Aorta (tissue), 5 donors: Measurements from ENCODE around the gene IGLL5. TPM values are rescaled to one million over a fixed set of nuclear protein-coding genes. Genes with fewer than 3 reads are reported as not detected.
A peak's percentile ranks its signal among the peaks of the same experiment; 100 is the strongest.

Experiments
- ATAC-seq: fragments of 200-7000 bp; cut with Tn5 transposase; one replicate; pipeline ENCODE4 v1.9.1; 2022; ENCODE audit warnings: moderate library complexity; ENCODE audit not compliant: low FRiP score
- DNase-seq, 2 donors: peaks; one replicate each; pipeline ENCODE4 v3.0.0-alpha.2; 2020
- H3K27ac ChIP-seq, 2 donors: one replicate each; pipeline ENCODE4 v1.5.1; 2013; ENCODE audit warnings: low read length in 2 of 2, mild to moderate bottlenecking in 2 of 2, moderate library complexity in 2 of 2, control low read depth in 1 of 2, inconsistent platforms in 1 of 2, low read depth in 1 of 2
- H3K27me3 ChIP-seq, 2 donors: one replicate each; pipeline ENCODE4 v1.6.1; 2013; ENCODE audit warnings: control low read depth in 1 of 2, low read length in 1 of 2, mild to moderate bottlenecking in 1 of 2, moderate library complexity in 1 of 2; ENCODE audit not compliant: insufficient read depth in 2 of 2, control insufficient read depth in 1 of 2
- H3K36me3 ChIP-seq, 2 donors: one replicate each; pipeline ENCODE4 v1.6.1; 2013; ENCODE audit warnings: control low read depth in 1 of 2, low read length in 1 of 2, mild to moderate bottlenecking in 1 of 2; ENCODE audit not compliant: insufficient read depth in 2 of 2, control insufficient read depth in 1 of 2
- H3K4me1 ChIP-seq, 2 donors: one replicate each; pipeline ENCODE4 v1.6.1; 2013; ENCODE audit warnings: low read length in 2 of 2, control low read depth in 1 of 2, mild to moderate bottlenecking in 1 of 2, moderate library complexity in 1 of 2; ENCODE audit not compliant: insufficient read depth in 2 of 2, control insufficient read depth in 1 of 2
- H3K4me3 ChIP-seq, 2 donors: one replicate each; pipeline ENCODE4 v1.5.1; 2013; ENCODE audit warnings: low read length in 2 of 2, control low read depth in 1 of 2, mild to moderate bottlenecking in 1 of 2
- H3K9me3 ChIP-seq: one replicate; pipeline ENCODE4 v1.6.1; 2013; ENCODE audit warnings: mild to moderate bottlenecking, low read length; ENCODE audit not compliant: control insufficient read depth
- WGBS, 2 donors: extraction: QIAGEN DNeasy Blood & Tissue Kit; methylation state at CpG; one replicate each; pipeline ENCODE4 v1.1.7; 2013; 5-methylcytosine and 5-hydroxymethylcytosine counted together
- intact Hi-C, 2 donors: fragments of 100-400 bp; cut with DNase I; formaldehyde crosslinking; loops; one replicate each; pipeline versions ENCODE4 v1.14.2 to v1.15.0; 2022
- polyA plus RNA-seq, 2 donors: library from polyadenylated mRNA; stranded (reverse); fragments of 200-250 nt; gene quantifications; one replicate each; pipeline ENCODE4 v1.2.3, GENCODE V29; 2013
- total RNA-seq, 2 donors: library from RNA; stranded (reverse); fragmentation: NEBNext Ultra II Directional; extraction: Animal tissue kit (Norgen Biotek cat#: 25700); gene quantifications; one replicate each; pipeline ENCODE4 v1.2.1, GENCODE V29; 2021
- donor health status: healthy with polysubstance abuse.
- donor health status: Bipolar disorder and iron deficiency.
- donor health status: DM: no; HTN: no; CAD: no.
- donor health status: DM: no; HTN: no; CAD: no.
- donor health status: DM: yes; HTN: yes; CAD: no.

IGLL5 gene
- total and polyA plus RNA-seq, 4 donors = 0.51 to 6.1 (median 2.0) TPM

GRCh38 chr22:22935546-22936157, 48.0 kb downstream of the IGLL5 start:
- no peaks in the 10 kb centered on the region for H3K36me3 ChIP-seq
- H3K9me3 ChIP-seq = no peaks in the 10 kb centered on the region
- H3K27me3 ChIP-seq = no peaks in the 10 kb centered on the region
- WGBS, 2 donors = 76 to 79% methylated on average over 4 of the region's 4 CpGs
- no peak overlapping the region for H3K4me3 ChIP-seq
- no peaks in the 10 kb centered on the region for H3K4me1 ChIP-seq
- H3K27ac ChIP-seq = no peak overlapping the region
- intact Hi-C loops = no loop called here
- ATAC-seq (no peak), DNase-seq (peak in 1 of 2 donors; percentile 41)

DNA sequence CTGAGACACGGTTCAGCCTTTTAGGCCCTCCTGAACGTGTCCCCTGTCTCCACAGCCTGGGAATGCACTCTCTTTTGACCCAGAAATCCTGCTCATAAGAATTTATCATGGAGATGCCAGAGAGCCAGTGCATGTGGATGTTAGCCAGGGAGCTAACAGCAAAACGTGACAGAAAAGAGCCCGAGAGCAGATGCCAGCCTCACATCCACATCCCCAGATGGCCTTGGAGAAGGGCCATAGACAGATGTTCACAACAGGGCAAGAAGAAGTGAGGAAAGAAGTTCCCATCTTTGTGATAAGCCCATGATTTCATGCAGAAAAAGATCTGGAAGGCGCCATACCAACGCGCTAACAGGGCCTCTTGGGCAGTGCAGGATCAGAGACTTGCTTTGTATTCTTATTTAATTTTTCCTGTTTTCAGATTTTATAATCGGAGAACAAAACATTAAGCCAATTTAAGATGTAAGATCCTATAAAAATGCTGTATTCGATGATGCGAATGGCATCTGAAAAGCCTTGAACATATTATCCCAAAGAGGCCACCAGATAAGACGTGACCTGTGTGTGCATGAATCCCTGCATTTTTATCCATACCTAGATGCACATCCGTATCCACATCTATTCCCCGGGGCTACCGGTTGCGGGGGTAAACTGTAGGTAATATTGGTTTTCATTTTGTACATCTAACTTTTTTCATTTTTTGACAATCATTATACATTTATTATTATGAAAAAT, 48.7 kb downstream of the IGLL5 start:
- ATAC-seq (no peak), DNase-seq (peak; percentile 1 to 15)
- no peaks in the 10 kb centered on the region for H3K9me3 ChIP-seq
- no peaks in the 10 kb centered on the region for H3K4me1 ChIP-seq
- H3K4me3 ChIP-seq = no peak overlapping the region
- intact Hi-C loops = no loop called here
- 80 to 85% methylated on average over 15 of the region's 15 CpGs for WGBS, 2 donors
- no peaks in the 10 kb centered on the region for H3K27me3 ChIP-seq
- no peaks in the 10 kb centered on the region for H3K36me3 ChIP-seq
- H3K27ac ChIP-seq = no peak overlapping the region

- Histone ChIP-seq H3K27ac (no peak overlapping the region), H3K4me3 (no peak overlapping the region), H3K36me3 (no peaks in the 10 kb centered on the region), H3K27me3 (no peaks in the 10 kb centered on the region), H3K9me3 (no peaks in the 10 kb centered on the region), H3K4me1 (no peaks in the 10 kb centered on the region)
- peak; percentile 4 to 16 for DNase-seq
- WGBS, 2 donors = 71 to 75% methylated on average over 6 of the region's 6 CpGs
- intact Hi-C loops = no loop called here
- no peak for ATAC-seq
Observed at GRCh38 chr22:22936915-22937656, 49.5 kb downstream of the IGLL5 start.

DNA sequence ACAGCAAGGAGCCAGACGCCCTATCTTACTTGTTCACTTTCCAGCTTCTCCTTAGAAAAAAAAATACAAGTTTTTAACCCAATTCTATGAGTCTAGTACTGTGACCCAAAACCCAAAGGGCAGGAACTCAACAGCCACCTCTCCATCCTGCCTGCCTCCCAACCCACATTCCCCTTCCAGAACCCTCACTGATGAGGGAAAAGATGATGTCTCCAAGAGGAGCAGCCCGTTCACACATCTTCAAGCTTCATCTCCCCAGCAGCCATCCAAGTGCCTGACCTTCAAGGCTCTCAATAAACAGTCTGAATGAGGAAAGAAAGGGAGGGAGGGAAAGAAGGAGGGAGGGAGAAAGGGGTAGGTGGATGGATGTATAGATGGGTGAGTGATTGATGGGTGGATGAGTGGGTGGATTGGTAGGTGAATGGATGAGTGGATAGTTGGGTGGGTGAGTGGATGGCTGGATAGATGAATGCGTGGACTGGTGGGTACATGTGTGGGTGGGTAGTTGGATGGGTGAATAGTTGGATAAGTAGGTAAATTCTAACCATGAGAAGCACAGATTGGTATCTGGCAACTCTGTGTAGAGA, 50.4 kb downstream of the IGLL5 start:
- ATAC-seq = no peak
- Histone ChIP-seq H3K36me3 (no peaks in the 10 kb centered on the region), H3K4me1 (no peaks in the 10 kb centered on the region), H3K9me3 (no peaks in the 10 kb centered on the region), H3K27me3 (no peaks in the 10 kb centered on the region), H3K27ac (no peak overlapping the region), H3K4me3 (no peak overlapping the region)
- intact Hi-C loops = no loop called here
- 77 to 81% methylated on average over 3 of the region's 3 CpGs for WGBS, 2 donors
- no peak for DNase-seq

DNA sequence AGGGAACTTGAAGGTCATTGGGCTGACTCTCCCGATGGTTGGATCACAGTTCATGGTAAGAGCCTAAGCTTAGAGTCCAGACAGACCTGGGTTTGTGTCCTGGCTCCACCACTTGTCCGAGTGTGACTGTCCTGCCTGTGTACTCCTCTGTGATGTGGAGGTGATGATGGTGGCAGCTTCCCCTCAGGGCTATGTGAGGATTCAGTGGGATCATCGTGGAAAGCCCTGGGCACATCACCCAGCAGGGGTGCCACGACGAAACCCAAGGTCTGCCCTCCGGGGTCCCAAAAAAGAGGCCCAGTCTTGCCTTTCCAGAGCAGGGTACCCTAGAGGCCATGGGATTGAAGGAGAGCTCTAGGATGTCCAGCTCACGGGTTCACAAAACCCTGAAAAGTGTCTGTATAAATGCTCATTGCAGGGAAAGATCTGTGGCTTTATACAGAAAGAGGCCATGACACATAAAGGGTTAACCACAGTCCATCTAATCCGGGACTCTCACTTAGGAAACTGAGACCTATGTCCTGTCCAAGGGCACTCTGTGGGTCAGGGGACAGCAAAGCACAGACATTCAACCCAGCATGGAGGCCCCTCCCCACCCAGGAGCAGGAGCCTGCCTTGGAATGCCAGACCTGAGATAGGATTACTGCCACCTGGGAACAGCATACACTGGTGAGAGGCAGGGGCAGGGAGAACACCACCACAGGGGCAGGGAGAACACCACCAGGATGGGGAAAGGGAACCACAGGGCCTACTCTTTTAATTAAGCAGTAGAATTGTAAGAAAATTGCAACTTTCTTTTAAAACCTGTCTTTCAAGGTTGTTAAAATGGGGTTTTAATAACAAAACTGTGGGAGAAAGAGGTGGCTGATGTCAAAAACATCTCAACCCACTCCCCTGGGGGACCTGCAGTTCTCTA, 51.3 kb downstream of the IGLL5 start:
- ATAC-seq (no peak), DNase-seq (peak in 1 of 2 donors; percentile 31)
- H3K36me3 ChIP-seq = no peaks in the 10 kb centered on the region
- intact Hi-C loops = no loop called here
- H3K4me3 ChIP-seq = no peak overlapping the region
- H3K27me3 ChIP-seq = no peaks in the 10 kb centered on the region
- no peaks in the 10 kb centered on the region for H3K9me3 ChIP-seq
- H3K4me1 ChIP-seq = no peaks in the 10 kb centered on the region
- no peak overlapping the region for H3K27ac ChIP-seq
- WGBS, 2 donors = 72 to 73% methylated on average over 8 of the region's 8 CpGs

- ATAC-seq (no peak), DNase-seq (peak in 1 of 2 donors; percentile 16)
- 70 to 74% methylated on average over 11 of the region's 11 CpGs for whole genome bisulfite sequencing, 2 donors
- Histone ChIP-seq H3K4me1 (no peaks in the 10 kb centered on the region), H3K9me3 (no peaks in the 10 kb centered on the region), H3K36me3 (no peaks in the 10 kb centered on the region), H3K4me3 (no peak overlapping the region), H3K27ac (no peak overlapping the region), H3K27me3 (no peaks in the 10 kb centered on the region)
- intact Hi-C loops = no loop called here
Observed at GRCh38 chr22:22939588-22940368, 52.2 kb downstream of the IGLL5 start.

DNA sequence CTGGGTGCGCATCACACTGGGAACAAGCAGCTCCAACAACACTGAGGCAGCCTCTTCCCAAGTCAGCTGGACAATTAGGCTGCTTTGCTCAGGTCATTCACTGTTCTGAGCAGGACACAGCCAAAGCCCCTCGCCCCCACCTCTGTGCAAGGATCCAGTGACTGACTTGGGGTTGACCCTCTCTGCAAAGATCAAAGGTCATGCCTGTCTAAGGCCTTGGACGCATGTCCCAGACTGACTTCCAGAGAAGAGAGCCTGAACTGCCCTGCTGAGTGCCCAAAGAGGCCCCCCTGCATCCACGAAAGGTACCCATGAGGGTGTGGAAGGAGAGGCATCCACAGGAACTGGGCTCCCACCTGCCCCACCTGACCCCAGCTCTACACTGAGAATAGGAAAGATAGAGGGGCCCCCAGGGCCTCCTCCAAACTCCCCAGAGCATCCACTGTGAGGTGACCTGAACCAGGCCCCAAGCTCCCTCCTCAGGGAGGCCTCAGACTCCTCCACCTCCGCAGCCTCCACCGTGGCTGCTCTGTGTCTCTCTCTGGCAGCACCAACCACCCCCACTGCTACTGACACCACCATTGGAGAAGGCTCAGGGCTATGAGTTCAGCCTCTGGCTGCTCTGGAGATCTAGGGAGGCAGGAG, 53.5 kb downstream of the IGLL5 start:
- no peak for ATAC-seq
- WGBS, 2 donors = 84 to 88% methylated on average over 6 of the region's 6 CpGs

More for the DNA sequence above, 53.5 kb downstream of the IGLL5 start:
- no peaks in the 10 kb centered on the region for H3K36me3 ChIP-seq
- no peaks in the 10 kb centered on the region for H3K4me1 ChIP-seq
- DNase-seq = peak in 1 of 2 donors; percentile 68
- H3K9me3 ChIP-seq = no peaks in the 10 kb centered on the region
- no peak overlapping the region for H3K4me3 ChIP-seq
- intact Hi-C loops = no loop called here
- H3K27me3 ChIP-seq = no peaks in the 10 kb centered on the region
- no peak overlapping the region for H3K27ac ChIP-seq
